ENCODE data around the gene EXOC2. TPM values are rescaled to one million over a fixed set of nuclear protein-coding genes. Genes with fewer than 3 reads are reported as not detected.

The EXOC2 gene
- total and polyA plus RNA-seq, 2 donors (not counting 3 experiments of a cell fraction or from before 2014, with no cell fraction given), result 18.2 to 30.8 TPM

- no peaks in the 10 kb centered on the region for H3K9me1 ChIP-seq (replicated peaks; ENCODE audit: control insufficient read depth, extremely low read depth, insufficient read depth, low read length)
- peaks cover 51% of the 10 kb centered on the region for H3K79me2 ChIP-seq (ENCODE audit: control insufficient read depth, insufficient read depth, low read length)
- ChIA-PET POLR2A (no interaction called here), CTCF (interaction anchor here (1.0 to 1.5 kb wide), 4 partner anchors 14 to 48 kb away, joined by 3 to 4 read pairs (median 4); no protein-coding TSS in a partner anchor)
- TF ChIP-seq GATA2 (IDR thresholded peaks at IDR 0.05; ENCODE audit: insufficient read depth, insufficient read length, low read depth, low read length), result no peak
- no peak for TF ChIP-seq POLR2A (IDR thresholded peaks at IDR 0.05; ENCODE audit: low read depth, low read length)
- no peak for TF ChIP-seq EZH2 (IDR thresholded peaks at IDR 0.05; ENCODE audit: borderline replicate concordance, low read depth, low read length, severe bottlenecking)
- no peak for TF ChIP-seq JUN (IDR thresholded peaks at IDR 0.05; ENCODE audit: borderline replicate concordance, insufficient read depth, insufficient read length, low read depth)
- TF ChIP-seq MYC (IDR thresholded peaks at IDR 0.05; ENCODE audit: low read depth, low read length), result no peak
- no peak for TF ChIP-seq MAX (IDR thresholded peaks at IDR 0.05; ENCODE audit: insufficient read depth, insufficient read length)
- TF ChIP-seq CTCF (IDR thresholded peaks at IDR 0.05; ENCODE audit: extremely low read depth in 1 of 2, insufficient read depth in 1 of 2, low read depth in 1 of 2, low read length in 2 of 2), result no peak
- TF ChIP-seq FOS (IDR thresholded peaks at IDR 0.05; ENCODE audit: borderline replicate concordance, insufficient read depth, low read length), result no peak
- no peak for TF ChIP-seq POLR2AphosphoS5 (IDR thresholded peaks at IDR 0.05; ENCODE audit: insufficient read depth, low read depth, low read length)
- H3K36me3 ChIP-seq (ENCODE audit: control insufficient read depth in 2 of 2, extremely low read depth in 1 of 2, insufficient read depth in 2 of 2, low read length in 2 of 2), result no peaks in the 10 kb centered on the region
- no peaks in the 10 kb centered on the region for H3K9me3 ChIP-seq (replicated peaks; ENCODE audit: control insufficient read depth, insufficient read depth, low read length)
- no peaks in the 10 kb centered on the region for H3K27me3 ChIP-seq (ENCODE audit: control insufficient read depth in 2 of 2, insufficient read depth in 2 of 2, low read length in 2 of 2)
- DNase-seq (ENCODE audit: low read depth, low spot score) (no peak), FAIRE-seq (no peak)
- no peak overlapping the region for H3K4me2 ChIP-seq (ENCODE audit: insufficient read depth, low read length)
- peaks cover 2% of the 10 kb centered on the region for H4K20me1 ChIP-seq (replicated peaks; ENCODE audit: control insufficient read depth, extremely low read depth, insufficient read depth, low read length)
- intact Hi-C loops (cut with micrococcal nuclease), result no loop called here
- peaks cover 3% of the 10 kb centered on the region for H3K4me1 ChIP-seq (ENCODE audit: control insufficient read depth, extremely low read depth, insufficient read depth, low read length)
- H3K27ac ChIP-seq (ENCODE audit: insufficient read depth, low read depth, low read length), result no peak overlapping the region
- no peak overlapping the region for H3K4me3 ChIP-seq (replicated peaks in 1 of 3; ENCODE audit: insufficient read depth in 1 of 3, low read depth in 1 of 3, low read length in 3 of 3)
- H2AFZ ChIP-seq (ENCODE audit: low read depth, low read length), result no peak overlapping the region
- no peak overlapping the region for H3K9ac ChIP-seq (replicated peaks; ENCODE audit: extremely low read depth, insufficient read depth, low read length)
- dilution Hi-C loops (cut with MboI; ENCODE audit: extremely low pct_ligation_motif_present, low sequenced_read_pairs), result no loop called here
- BruUV-seq (replicated peaks), result no TSS peak
Observed at GRCh38 chr6:674406-674805, 18.5 kb downstream of the EXOC2 start.
